DND-41 (cell line): Measurements from ENCODE around the gene LYST.

Experiments
- EZH2 ChIP-seq: IDR thresholded peaks from 3 replicates; pipeline ENCODE4 v1.6.1; 2012; ENCODE audit warnings: borderline replicate concordance, low read depth, mild to moderate bottlenecking, moderate library complexity, low read length, inconsistent platforms; ENCODE audit not compliant: severe bottlenecking
- TF ChIP-seq, protein P1 (sequence below): IDR thresholded peaks from 2 replicates; pipeline ENCODE4 v1.5.1; 2012; ENCODE audit warnings: borderline replicate concordance, low read length, moderate library complexity, mild to moderate bottlenecking; ENCODE audit not compliant: poor library complexity, severe bottlenecking; ENCODE audit errors: extremely low read depth

- TF ChIP-seq, protein P1, sequence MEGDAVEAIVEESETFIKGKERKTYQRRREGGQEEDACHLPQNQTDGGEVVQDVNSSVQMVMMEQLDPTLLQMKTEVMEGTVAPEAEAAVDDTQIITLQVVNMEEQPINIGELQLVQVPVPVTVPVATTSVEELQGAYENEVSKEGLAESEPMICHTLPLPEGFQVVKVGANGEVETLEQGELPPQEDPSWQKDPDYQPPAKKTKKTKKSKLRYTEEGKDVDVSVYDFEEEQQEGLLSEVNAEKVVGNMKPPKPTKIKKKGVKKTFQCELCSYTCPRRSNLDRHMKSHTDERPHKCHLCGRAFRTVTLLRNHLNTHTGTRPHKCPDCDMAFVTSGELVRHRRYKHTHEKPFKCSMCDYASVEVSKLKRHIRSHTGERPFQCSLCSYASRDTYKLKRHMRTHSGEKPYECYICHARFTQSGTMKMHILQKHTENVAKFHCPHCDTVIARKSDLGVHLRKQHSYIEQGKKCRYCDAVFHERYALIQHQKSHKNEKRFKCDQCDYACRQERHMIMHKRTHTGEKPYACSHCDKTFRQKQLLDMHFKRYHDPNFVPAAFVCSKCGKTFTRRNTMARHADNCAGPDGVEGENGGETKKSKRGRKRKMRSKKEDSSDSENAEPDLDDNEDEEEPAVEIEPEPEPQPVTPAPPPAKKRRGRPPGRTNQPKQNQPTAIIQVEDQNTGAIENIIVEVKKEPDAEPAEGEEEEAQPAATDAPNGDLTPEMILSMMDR = no peak
- TF ChIP-seq EZH2 = no peak
Observed at GRCh38 chr1:235640580-235640979, 226.1 kb downstream of the LYST start.
